D721Med (cell line): ENCODE data around the gene CIITA.
"Not testable (repeated sequence)": the region's sequence is repeated elsewhere in the genome, so short reads cannot be mapped to it uniquely, and the experiment has no call there.

Source experiments
- DNase-seq: peaks from one replicate; pipeline ENCODE4 v3.0.0; 2011; ENCODE audit warnings: low spot score; ENCODE audit not compliant: insufficient read length
- FAIRE-seq: peaks from 2 replicates; lab custom pipeline; 2011; peaks lifted over from hg19 to GRCh38; lab: Jason Lieb, UNC
- TF ChIP-seq, protein P1 (sequence below): IDR thresholded peaks from 2 replicates; pipeline ENCODE4 v1.5.1; 2012; ENCODE audit warnings: mild to moderate bottlenecking, control low read depth; ENCODE audit not compliant: insufficient read depth; ENCODE audit errors: missing control alignments

The CIITA gene

DNA sequence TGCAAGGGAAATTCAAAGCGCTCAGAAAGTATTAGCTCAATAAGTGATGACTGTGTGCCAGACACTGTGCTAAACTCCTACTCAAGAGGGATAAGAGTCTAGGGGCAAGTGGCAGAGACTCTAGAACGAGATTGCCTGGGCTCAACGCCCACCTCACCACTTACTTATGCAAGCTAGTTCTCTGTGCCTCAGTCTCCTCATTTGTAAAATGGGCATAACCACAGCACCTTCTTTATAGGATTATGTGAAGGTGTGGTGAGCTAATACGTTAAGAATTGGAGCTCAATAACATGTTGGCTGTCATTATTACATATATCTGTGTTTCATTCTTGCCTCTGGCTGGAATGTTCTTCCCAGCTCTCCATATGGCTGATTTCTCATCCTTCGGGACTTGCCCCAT is 49.9 kb downstream of the CIITA start:
- FAIRE-seq (no peak), DNase-seq (no peak)
- TF ChIP-seq, protein P1, sequence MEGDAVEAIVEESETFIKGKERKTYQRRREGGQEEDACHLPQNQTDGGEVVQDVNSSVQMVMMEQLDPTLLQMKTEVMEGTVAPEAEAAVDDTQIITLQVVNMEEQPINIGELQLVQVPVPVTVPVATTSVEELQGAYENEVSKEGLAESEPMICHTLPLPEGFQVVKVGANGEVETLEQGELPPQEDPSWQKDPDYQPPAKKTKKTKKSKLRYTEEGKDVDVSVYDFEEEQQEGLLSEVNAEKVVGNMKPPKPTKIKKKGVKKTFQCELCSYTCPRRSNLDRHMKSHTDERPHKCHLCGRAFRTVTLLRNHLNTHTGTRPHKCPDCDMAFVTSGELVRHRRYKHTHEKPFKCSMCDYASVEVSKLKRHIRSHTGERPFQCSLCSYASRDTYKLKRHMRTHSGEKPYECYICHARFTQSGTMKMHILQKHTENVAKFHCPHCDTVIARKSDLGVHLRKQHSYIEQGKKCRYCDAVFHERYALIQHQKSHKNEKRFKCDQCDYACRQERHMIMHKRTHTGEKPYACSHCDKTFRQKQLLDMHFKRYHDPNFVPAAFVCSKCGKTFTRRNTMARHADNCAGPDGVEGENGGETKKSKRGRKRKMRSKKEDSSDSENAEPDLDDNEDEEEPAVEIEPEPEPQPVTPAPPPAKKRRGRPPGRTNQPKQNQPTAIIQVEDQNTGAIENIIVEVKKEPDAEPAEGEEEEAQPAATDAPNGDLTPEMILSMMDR, result no peak

DNA sequence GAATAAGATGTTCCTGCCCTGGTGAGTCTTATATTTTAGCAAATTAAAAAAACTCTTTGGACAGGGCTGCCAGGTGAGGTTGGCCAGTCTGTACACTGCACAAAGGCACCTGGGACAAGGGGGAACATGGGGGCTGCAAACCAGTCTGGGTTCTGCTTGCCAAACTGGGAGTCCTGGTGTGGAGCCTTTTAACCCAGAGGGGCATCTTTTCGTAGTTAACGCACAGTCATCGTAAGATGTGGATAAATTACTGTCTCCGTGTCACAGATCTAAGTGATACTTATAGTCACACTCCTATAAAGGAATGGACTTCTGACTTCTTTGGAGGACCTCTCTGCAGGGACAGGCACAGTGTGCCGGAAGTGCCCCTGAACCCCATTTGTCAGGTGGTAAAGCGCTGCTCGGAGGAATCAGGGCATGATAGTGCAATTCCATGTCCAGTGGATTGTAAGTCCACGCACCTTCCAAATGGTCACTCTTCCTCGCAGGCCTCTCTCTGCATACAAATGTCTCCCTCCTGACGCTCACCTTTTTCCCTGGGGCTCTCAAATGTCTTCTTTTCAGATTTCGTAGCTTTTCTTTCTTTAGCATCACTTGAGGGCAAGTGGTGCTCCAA is 50.6 kb downstream of the CIITA start:
- DNase-seq, result no peak
- TF ChIP-seq, protein P1, result no peak
- no peak for FAIRE-seq

DNA sequence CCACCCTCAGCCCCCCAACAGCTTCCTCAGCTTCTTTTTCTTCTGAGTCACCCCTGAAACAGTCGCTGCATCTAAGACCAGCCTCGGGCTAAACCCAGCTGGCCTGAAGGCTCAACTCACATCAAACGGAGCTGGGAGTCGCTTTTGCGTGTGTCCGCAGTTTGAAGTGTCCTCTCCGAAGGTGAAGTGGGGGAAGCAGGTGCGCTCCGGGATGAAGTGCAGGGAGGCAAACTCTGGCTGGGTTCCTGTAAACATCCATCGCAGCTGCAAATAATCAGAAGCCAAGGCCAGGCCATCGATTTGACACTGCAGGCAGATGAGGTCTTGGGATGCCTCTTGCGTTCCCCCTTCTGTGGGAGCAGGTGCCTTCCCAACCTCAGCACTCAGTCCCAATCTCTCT is 52.1 kb downstream of the CIITA start:
- FAIRE-seq, DNase-seq: not testable (repeated sequence)

DNA sequence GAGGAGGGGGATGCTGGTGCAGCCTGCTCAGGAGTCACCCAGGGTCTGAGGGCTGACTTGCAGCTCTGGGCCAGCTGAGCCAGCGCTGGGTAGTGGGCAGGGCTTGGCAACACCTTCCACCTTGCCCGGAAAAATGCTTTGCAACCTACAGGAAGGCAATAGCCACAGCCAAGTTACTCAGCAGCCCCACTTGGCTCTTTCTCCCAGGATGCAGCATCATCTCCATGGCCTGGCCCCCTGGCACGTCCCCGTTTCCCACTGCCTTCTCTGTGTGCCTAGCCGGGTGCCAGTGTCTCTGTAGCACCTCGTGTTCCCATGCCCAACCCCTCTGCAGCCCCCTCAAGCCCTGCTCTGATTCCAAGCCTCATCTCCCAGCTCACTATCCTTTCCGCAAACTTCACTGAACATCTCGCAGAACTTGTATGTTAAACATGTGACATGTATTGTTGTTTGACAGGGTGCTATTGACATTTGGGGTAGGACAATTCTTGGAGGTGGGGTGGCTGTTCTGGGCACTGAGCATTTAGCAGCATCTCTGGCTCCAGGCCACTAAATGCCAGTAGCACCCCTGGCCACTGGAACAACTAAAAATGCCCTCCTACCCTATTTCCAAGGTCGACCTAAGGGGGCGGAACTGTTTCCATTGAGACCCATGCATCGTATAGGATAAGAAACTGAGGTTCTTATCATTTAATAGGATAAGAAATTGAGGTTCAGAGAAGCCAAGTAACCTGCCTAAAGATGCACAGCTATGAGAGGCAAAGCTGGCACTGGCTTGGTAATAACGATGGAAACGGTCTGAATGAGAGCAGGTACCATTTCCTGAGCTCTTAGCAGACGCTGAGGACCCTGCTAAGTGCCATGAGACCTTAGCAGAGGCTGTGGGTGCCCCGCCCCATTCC is 53.1 kb downstream of the CIITA start:
- no peak for DNase-seq
- TF ChIP-seq, protein P1, result no peak
- no peak for FAIRE-seq

DNA sequence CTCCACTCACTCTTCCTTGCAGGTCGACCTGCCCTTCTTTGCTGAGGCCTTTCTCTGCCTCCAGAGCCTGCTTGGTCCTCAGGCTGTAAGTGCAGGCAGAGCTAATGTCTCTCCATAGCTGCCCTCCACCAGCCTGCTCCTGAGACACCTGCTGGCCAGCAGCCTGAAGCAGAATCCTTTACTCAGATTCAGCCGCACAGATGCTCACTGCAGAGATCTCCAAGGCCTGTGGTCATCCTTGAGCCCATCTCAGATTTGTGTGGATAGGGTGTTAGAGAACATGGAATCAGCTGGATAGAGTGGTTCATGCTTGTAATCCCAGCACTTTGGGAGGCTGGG is 53.7 kb downstream of the CIITA start:
- FAIRE-seq (no peak), DNase-seq (no peak)
- TF ChIP-seq, protein P1, result no peak

DNA sequence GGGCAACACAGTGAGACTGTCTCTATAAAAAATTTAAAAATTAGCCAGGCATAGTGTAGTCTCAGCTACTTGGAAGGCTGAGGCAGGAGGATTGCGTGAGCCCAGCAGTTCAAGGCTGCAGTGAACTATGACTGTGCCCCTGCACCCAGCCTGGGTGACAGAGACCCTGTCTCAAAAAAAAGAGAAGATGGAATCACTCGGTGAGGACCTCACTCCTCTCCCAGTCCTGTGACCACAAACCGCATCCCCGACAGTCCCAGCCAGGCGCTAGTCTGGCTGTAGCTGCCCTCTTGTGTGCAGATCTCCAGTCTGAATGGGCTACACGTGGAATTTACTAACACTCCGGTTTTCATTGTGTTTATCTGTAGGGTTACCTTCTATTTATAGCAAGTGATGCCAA is 54.1 kb downstream of the CIITA start:
- FAIRE-seq (no peak), DNase-seq (no peak)

DNA sequence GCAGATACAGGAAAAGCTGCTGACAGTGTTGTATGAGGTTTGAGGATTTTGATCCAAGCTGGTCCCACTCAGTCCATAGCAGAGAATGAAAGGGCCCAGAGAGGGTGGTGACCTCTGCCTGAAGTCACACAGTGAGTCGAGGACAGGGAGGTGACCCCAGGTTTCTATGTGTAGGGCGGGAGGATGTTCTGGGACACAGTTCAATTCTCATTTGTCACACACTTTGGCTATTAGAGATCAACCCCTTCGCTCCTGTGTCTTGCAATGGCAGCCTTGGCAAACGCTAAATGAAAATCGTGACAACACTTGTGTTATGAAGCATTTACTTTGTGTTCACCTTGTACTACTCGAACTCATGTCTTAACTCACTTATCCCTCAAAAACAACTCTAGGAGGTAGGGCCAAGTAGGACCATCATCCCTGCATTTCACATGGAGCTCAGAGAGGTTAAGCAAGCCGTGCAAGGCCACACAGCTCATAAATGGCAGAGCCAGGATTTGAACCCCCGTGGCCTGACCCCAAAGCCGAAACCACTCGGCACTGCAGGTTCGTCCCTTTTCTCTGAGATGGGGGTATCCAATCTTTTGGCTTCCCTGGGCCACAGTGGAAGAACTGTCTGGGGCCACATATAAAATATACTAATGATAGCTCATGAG is 55.1 kb downstream of the CIITA start:
- FAIRE-seq (no peak), DNase-seq (no peak)
- TF ChIP-seq, protein P1, result no peak

More for the DNA sequence above, 54.1 kb downstream of the CIITA start:
- TF ChIP-seq, protein P1, result no peak
